NCI-H2029 (cell line): ENCODE measurements around the gene SLC44A1.

Experiments
- DNase-seq: peaks from one replicate; lab custom pipeline; 2025; lab: John Stamatoyannopoulos, UW

The SLC44A1 gene

GRCh38 chr9:105393576-105394344, 149.3 kb downstream of the SLC44A1 start:
- DNase-seq = no peak

GRCh38 chr9:105396441-105396840, 152.0 kb downstream of the SLC44A1 start:
- no peak for DNase-seq

DNA sequence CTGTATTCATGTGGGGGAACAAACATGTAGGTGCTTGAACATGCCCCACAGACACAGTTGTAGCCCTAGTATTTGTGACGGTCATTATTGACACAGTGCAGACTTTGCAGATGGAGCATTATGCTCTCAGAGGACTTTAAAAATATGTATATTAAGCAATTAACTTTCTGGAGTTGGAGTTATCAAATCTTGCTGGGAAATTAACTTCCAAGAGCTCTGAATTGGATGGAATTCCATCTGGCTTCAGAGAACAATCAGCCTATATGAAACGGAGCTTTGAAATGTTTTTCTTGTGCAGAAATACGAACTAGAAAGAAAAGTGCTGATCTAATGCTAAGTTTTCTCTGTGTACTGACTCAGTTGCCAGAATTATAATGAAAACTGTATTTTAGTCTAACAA, 152.4 kb downstream of the SLC44A1 start:
- DNase-seq = no peak

DNA sequence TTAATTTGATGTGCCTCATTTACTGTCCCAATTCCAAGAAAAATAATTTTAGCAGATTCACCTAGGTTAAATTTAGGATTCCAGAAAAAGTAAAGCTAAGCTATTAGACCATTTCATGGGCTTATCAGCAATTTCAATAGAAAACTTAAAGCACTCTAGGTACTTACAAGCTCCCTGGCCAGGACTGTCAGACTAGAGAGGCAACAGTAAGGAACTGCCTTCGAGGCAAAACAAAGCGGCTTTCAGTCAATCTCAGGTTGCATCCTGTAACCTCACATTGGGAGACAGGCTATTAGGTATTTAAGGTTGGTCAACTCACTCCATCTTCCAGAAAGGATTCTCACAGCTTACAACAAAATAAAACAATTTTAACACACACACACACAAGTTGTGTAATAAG, 154.7 kb downstream of the SLC44A1 start:
- DNase-seq = no peak

DNA sequence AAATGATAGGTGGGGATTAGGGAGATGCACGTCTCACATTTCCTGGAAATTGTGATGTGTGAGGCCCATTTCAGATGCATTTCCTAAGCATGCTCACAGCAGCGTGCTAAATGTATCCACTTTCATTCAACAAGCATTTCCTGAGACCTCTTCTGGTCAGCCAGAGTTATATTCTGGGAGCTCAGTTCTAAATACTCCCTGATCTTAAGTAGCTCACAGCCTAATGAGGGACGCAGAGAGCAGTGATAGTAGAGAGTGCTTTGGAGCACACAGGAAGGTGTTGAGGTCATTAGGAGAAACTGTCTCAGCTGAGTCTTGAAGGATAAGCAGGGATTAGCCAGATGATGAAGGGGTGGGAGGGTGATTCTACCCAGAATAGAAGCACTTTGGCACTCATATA, 157.2 kb downstream of the SLC44A1 start:
- DNase-seq = no peak

GRCh38 chr9:105403552-105404248, 159.2 kb downstream of the SLC44A1 start:
- no peak for DNase-seq

- peak; percentile 26 for DNase-seq
These were observed 161.2 kb downstream of the SLC44A1 start for GRCh38 chr9:105405514-105406131.

- no peak for DNase-seq
These were observed 161.9 kb downstream of the SLC44A1 start for GRCh38 chr9:105406369-105406768.

GRCh38 chr9:105413525-105413924, 169.1 kb downstream of the SLC44A1 start:
- DNase-seq = no peak

DNA sequence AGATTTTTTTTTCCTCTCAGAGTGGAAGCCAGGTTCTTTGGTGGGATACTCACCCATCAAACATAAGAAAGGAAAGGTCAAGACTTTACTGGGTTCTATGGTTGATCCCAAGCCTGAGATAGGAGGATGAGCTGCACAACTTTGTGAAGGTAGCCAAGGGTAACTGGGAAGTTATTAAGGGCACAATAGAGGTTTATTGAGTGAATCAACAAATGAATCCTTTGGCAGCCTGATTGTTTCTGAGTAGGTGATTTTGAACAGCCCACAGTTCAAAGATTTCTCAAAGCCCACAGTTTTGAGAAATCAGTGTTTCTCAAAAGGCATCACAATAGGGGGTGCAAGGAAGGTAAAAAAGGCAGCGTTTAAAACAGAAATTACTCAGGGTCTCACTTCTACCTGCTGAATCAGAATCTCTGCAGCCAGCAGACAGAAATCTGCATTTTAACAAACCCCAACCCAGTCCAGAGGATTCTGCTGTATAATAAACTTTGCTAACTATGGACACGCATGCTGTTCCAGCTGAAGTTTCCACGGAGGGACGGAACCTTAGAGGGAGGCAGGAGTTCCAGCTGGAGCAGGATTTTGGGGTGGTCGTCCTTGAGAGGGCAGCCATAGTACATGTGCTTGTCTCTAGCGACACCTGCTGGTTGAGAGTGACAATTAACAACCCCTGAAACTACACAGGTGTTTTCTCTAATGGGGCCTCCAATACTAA, 170.7 kb downstream of the SLC44A1 start:
- DNase-seq = no peak

- no peak for DNase-seq
These were observed 171.2 kb downstream of the SLC44A1 start for GRCh38 chr9:105415662-105415980.

DNA sequence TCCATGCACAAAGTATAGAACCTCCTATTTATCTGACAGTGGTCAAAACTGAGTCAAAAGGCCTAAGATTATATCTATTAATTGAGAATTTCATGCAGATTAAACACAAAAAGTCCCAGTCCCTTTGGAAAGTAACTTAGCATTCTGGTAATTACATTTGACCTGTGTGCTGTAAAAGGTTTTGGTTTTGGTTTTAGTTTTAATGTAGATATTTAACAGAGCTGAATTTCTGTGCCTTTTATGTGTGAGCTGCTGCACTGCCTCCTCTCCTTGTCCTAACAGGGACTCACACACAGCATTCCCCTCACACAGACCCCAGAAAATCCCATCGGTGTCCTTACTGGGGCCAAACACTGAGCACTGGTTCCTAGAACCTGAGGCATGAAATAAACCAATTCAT, 172.4 kb downstream of the SLC44A1 start:
- DNase-seq = no peak

DNA sequence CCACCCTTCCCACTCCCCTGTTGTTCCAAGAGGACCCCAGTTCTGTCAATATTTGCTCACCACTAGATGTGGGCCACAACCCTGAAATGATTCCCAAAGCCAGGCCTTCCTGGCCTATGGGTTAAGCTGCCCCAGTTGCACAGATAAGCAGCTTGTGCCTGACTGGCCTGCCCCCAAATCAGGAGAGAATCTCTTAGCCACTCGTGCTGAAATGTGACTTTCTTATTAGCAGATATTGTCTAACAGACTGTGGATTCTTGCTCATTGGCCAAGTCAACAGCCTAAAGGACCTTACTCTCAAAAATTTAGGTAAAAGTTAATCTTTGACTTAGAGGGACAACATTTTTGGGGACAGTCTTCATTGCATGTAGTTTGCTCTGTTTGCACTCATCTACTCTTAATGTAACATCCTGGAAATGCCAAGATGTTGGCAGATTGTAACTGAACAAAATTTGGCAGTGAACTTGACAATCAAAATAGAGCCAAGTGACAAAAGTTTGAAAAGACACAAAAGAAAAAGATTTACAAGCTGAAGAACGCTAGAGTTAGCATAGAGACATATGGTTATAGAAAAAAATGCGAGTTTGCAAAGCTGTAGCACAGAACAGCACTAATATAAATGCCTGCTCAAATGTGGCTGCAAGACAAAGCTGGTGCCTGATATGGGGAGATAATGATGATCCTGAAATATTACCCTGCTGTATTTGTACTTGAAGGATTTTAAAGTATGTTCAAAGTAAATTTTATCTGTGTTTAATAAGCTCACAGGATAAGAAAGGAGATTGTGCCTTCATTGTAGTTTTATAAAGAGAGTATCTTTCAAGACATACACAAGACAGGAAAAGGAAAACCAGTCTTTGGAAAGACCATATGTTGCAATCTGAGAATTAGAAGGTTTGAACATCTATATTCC, 174.4 kb downstream of the SLC44A1 start:
- no peak for DNase-seq

DNA sequence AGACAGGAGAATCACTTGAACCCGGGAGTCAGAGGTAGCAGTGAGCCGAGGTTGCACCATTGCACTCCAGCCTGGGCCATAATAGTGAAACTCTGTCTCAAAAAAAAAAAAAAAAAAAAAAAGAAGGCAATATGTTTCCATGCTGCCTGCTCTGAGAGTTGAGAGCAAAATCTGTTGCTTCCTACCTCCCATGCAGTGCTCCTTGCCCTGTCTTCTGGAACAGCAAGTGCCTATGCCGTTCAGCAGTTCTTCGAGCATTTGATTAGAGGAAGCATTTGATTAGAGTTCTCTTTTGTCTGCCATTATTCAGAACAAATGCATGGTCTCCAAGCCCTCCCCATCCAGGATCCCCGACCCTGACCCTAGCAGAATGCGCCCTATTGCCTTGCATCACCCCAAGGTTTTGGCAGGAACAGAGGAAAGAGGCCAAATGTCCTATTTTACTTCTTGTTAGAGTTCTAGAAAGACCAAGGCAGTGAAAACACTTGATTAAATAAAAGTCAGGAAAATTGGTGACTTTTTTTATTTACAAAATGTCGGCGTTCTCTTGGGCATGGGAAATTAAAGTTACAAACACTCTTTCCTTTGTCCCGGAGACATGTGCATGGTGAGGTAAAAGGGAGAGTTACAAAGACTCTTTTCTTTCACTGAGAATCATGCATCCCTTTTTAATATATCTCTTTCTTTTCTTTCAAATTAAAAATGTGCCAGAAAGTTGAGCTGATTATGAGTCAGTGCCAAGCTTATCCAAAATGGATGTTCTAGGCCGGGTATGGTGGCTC, 175.6 kb downstream of the SLC44A1 start:
- DNase-seq = no peak

DNA sequence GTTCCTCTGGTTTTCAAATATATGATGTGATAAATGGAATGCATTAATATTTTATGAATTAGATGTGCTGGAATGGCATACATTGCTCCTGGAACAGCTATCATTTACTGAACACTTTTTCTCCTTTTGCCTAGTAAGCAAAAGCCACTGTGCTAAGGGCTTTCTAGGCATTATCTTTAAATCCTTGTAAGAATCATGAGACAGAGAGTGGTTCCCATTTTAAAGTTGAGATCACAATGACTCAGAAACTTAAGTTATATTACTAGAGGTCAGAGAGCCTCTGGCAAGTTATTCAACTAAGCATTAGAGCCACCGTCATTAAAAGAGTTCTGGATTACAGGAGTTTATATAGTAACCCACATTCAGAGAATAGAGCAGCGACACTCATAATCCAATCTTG, 176.7 kb downstream of the SLC44A1 start:
- no peak for DNase-seq

DNA sequence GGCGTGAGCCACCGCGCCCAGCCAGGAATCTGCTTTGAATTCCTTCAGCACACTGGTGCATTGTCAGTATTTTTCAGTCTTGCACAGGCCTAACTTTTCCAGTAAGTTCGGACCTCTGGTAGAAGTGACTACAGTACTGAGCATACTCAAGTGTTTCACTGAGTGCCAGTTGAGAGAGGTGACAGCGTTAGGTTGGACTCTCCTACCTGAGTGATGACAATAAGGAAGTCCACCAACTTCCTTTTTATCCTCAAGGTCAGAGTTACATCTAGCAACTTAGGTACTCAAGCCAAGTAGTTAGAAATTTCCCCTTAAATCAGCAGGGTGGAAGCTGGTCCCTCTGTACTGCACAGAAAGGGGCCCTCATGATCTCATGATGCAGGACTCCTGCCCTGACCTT, 177.4 kb downstream of the SLC44A1 start:
- DNase-seq = no peak

DNA sequence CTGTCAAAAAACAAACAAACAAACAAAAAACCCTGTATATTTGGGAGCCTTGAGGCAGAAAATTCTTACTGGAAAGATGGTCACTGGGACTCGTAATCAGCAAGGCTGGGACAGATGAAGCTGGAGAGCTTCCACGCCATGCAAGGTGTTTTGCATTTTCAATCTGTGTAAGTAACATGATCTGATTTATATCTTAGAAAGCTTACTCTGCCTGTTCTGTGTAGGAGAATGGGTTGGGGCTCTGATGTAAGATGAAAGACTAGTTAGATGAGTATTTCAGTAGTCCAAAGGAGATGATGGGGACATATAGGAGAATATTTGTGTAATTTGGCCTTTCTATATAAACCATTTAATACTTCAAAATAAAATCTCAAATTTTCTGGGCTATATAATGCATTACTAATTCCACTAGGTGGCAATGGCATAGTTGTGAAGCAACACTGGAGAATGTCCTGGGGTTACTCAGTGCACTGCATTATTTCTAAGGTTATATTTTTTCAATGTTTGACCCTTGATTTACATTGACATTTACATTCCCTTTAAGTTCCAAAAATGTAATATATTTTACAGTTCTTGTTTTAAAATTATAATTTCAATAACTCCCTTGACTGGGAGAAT, 181.5 kb downstream of the SLC44A1 start:
- DNase-seq = no peak

- no peak for DNase-seq
These were observed 182.2 kb downstream of the SLC44A1 start for GRCh38 chr9:105426657-105427056.

DNA sequence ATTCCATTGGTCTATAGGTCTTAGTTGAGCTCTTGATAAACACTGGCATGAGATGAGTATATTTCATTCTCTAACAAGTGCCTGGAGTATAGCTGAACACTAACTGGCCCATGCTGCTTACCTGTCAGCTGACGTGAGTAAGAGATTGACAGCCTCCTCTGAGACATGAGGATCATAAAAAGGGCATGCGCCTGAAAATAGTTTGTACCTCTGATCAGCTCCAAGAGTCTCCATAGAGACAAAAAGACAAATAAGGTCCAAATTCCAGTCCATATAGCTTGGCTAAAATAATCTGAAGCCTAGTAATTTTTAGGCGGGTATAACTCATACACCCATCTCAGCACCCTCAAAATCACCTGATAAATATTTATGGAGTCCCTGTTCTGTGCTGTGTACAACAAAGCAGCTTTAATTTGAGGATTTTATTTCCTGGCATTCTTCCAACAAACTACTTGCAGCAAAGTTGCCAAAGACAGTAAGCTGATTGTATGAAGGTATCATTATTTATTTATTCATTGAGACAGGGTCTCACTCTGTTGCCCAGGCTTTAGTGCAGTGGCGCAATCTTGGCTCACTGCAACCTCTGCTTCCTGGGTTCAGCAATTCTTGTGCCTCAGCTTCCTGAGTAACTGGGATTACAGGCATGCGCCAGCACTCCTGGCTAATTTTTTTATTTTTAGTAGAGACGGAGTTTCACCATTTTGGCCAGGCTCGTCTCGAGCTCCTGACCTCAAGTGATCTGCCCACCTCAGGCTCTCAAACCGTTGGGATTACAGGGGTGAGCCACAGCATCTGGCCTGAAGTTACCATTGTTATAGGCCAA, 187.2 kb downstream of the SLC44A1 start:
- DNase-seq = no peak
